Lung (tissue), 12 donors: ENCODE results near the gene SPAG17. TPM values are rescaled to one million over a fixed set of nuclear protein-coding genes. Genes with fewer than 3 reads are reported as not detected.

ENCODE experiments used
- ATAC-seq: fragments of 200-7000 bp; cut with Tn5 transposase; one replicate; pipeline ENCODE4 v1.9.1; 2020; ENCODE audit warnings: moderate number of reproducible peaks; ENCODE audit not compliant: insufficient read depth, low FRiP score
- DNase-seq, 3 donors: peaks; one replicate each; pipeline ENCODE4 v3.0.0-alpha.2; 2013 to 2017
- H3K27ac ChIP-seq, 2 donors: one replicate each; pipeline ENCODE4 v1.5.1; 2013; ENCODE audit warnings: mild to moderate bottlenecking in 2 of 2, moderate library complexity in 2 of 2, control low read depth in 1 of 2, inconsistent platforms in 1 of 2, low read depth in 1 of 2, low read length in 1 of 2
- H3K27me3 ChIP-seq, 3 donors: one replicate each; pipeline ENCODE4 v1.5.1; 2013; ENCODE audit warnings: low read length in 2 of 3; ENCODE audit not compliant: control insufficient read depth in 3 of 3, insufficient read depth in 3 of 3
- H3K36me3 ChIP-seq, 4 donors: one replicate each; pipeline ENCODE4 v1.5.1; 2013; ENCODE audit warnings: low read length in 4 of 4, mild to moderate bottlenecking in 1 of 4, moderate library complexity in 1 of 4; ENCODE audit not compliant: control insufficient read depth in 4 of 4, insufficient read depth in 4 of 4
- H3K4me1 ChIP-seq, 5 donors: one replicate each; pipeline ENCODE4 v1.5.1; 2013; ENCODE audit warnings: low read length in 5 of 5, mild to moderate bottlenecking in 2 of 5, moderate library complexity in 1 of 5; ENCODE audit not compliant: control insufficient read depth in 5 of 5, insufficient read depth in 5 of 5
- H3K4me3 ChIP-seq: one replicate; pipeline ENCODE4 v1.5.1; 2013; ENCODE audit warnings: mild to moderate bottlenecking, control low read depth, moderate library complexity
- H3K9ac ChIP-seq, 2 donors: one replicate each; pipeline ENCODE4 v1.5.1; 2013; ENCODE audit warnings: low read length in 2 of 2, control low read depth in 1 of 2; ENCODE audit not compliant: insufficient read depth in 1 of 2
- H3K9me3 ChIP-seq, 4 donors: one replicate each; pipeline ENCODE4 v1.5.1; 2013; ENCODE audit warnings: low read length in 3 of 4, mild to moderate bottlenecking in 1 of 4, moderate library complexity in 1 of 4; ENCODE audit not compliant: control insufficient read depth in 4 of 4, insufficient read depth in 3 of 4
- CTCF ChIP-seq: IDR thresholded peaks from 2 replicates; pipeline ENCODE4 v1.5.1; 2012; ENCODE audit warnings: mild to moderate bottlenecking; ENCODE audit errors: control extremely low read depth, extremely low read depth
- WGBS, 2 donors: extraction: QIAGEN DNeasy Blood & Tissue Kit; methylation state at CpG; one replicate each; pipeline ENCODE4 v1.1.7; 2013; 5-methylcytosine and 5-hydroxymethylcytosine counted together
- polyA plus RNA-seq, 2 donors: library from polyadenylated mRNA; stranded (reverse); fragments of 200-250 nt; gene quantifications; one replicate each; pipeline ENCODE4 v1.2.1, GENCODE V29; 2013
- total RNA-seq, 2 donors: library from RNA; depleted of rRNA in 1 of 2; stranded (reverse); fragments of >200 nt in 1 of 2; gene quantifications; one replicate each; pipeline ENCODE4 v1.2.1, GENCODE V29; 2014 to 2021
- donor health status: control.
- donor health status: control.
- donor health status: Bipolar disorder and iron deficiency.
- donor health status: healthy.
- donor health status: DM: yes; HTN: yes; CAD: no.

The SPAG17 gene
- total and polyA plus RNA-seq, 4 donors: 3.3 to 40.0 (median 12.4) TPM

- Histone ChIP-seq H3K27me3 (no peaks in the 10 kb centered on the region), H3K4me1 (no peaks in the 10 kb centered on the region), H3K27ac (no peak overlapping the region), H3K4me3 (no peak overlapping the region), H3K9me3 (no peaks in the 10 kb centered on the region), H3K36me3 (no peaks in the 10 kb centered on the region), H3K9ac (no peak overlapping the region)
- no peak for TF ChIP-seq CTCF
- DNase-seq (no peak), ATAC-seq (no peak)
- 90% methylated on average over 5 of the region's 5 CpGs for WGBS, 2 donors
These were observed 85.3 kb downstream of the SPAG17 start for GRCh38 chr1:118099686-118100085.

- DNase-seq (peak in 1 of 3 donors; percentile 27), ATAC-seq (no peak)
- Histone ChIP-seq H3K36me3 (no peaks in the 10 kb centered on the region), H3K27ac (no peak overlapping the region), H3K27me3 (no peaks in the 10 kb centered on the region), H3K4me3 (no peak overlapping the region), H3K4me1 (no peaks in the 10 kb centered on the region), H3K9me3 (no peaks in the 10 kb centered on the region), H3K9ac (no peak overlapping the region)
- 58 to 73% methylated on average over 3 of the region's 3 CpGs for WGBS, 2 donors
- no peak for TF ChIP-seq CTCF
These were observed 87.2 kb downstream of the SPAG17 start for GRCh38 chr1:118097622-118098348.

GRCh38 chr1:118093017-118093416 lies 92.0 kb downstream of the SPAG17 start:
- no peak overlapping the region for H3K4me3 ChIP-seq
- ATAC-seq (no peak), DNase-seq (no peak)
- TF ChIP-seq CTCF: no peak
- no peaks in the 10 kb centered on the region for H3K27me3 ChIP-seq
- H3K9ac ChIP-seq: no peak overlapping the region
- no peaks in the 10 kb centered on the region for H3K4me1 ChIP-seq
- no peak overlapping the region for H3K27ac ChIP-seq
- H3K9me3 ChIP-seq: no peaks in the 10 kb centered on the region
- H3K36me3 ChIP-seq: no peaks in the 10 kb centered on the region

- 83 to 89% methylated on average over 2 of the region's 2 CpGs for WGBS, 2 donors
These were observed 94.9 kb downstream of the SPAG17 start for GRCh38 chr1:118090130-118090529.

More at GRCh38 chr1:118090130-118090529, 94.9 kb downstream of the SPAG17 start:
- no peak for TF ChIP-seq CTCF
- Histone ChIP-seq H3K27me3 (no peaks in the 10 kb centered on the region), H3K9ac (no peak overlapping the region), H3K36me3 (no peaks in the 10 kb centered on the region), H3K27ac (no peak overlapping the region), H3K4me1 (no peaks in the 10 kb centered on the region), H3K4me3 (no peak overlapping the region), H3K9me3 (no peaks in the 10 kb centered on the region)
- no peak for DNase-seq
- no peak for ATAC-seq
